Measurements from ENCODE around the gene CLHC1.

DNA sequence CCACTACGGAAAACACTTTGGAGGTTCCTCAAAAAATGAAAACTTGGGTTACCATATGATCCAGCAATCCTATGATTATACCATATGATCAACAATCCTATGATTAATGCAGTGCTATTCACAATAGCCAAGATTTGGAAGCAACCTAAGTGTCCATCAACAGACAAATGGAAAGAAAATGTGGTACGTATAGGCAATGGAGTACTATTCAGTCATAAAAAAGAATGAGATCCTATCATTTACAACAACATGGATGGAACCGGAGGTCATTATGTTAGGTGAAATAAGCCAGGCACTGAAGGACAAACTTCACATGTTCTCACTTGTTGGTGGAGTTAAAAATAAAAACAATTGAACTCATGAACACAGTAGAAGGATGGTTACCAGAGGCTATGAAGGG, 27.6 kb downstream of the CLHC1 start:
- TF ChIP-seq POLR2A (IDR thresholded peaks at IDR 0.05; ENCODE audit: low read length) (no peak), GATA1 (IDR thresholded peaks at IDR 0.05; ENCODE audit: low read depth, low read length) (no peak)

All from erythroblast (primary cell).